22Rv1 (cell line): ENCODE measurements around the gene STMND1.
"Not testable (repeated sequence)": the region's sequence is repeated elsewhere in the genome, so short reads cannot be mapped to it uniquely, and the experiment has no call there.

Experiments
- ZFX ChIP-seq: fragments of 450-650 bp; IDR thresholded peaks from 2 replicates; pipeline ENCODE4 v1.6.1; 2017; ENCODE audit warnings: antibody characterized with exemption, borderline replicate concordance
- TF ChIP-seq, protein P1 (sequence below): fragments of 450-650 bp; IDR thresholded peaks from 2 replicates; pipeline ENCODE4 v1.5.1; 2017; ENCODE audit warnings: mild to moderate bottlenecking

GRCh38 chr6:17068972-17069371 is 32.9 kb upstream of the STMND1 start:
- TF ChIP-seq, protein P1, sequence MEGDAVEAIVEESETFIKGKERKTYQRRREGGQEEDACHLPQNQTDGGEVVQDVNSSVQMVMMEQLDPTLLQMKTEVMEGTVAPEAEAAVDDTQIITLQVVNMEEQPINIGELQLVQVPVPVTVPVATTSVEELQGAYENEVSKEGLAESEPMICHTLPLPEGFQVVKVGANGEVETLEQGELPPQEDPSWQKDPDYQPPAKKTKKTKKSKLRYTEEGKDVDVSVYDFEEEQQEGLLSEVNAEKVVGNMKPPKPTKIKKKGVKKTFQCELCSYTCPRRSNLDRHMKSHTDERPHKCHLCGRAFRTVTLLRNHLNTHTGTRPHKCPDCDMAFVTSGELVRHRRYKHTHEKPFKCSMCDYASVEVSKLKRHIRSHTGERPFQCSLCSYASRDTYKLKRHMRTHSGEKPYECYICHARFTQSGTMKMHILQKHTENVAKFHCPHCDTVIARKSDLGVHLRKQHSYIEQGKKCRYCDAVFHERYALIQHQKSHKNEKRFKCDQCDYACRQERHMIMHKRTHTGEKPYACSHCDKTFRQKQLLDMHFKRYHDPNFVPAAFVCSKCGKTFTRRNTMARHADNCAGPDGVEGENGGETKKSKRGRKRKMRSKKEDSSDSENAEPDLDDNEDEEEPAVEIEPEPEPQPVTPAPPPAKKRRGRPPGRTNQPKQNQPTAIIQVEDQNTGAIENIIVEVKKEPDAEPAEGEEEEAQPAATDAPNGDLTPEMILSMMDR, result not testable (repeated sequence)
- not testable (repeated sequence) for TF ChIP-seq ZFX
